Fibroblast of mammary gland (primary cell): ENCODE results near the gene MBP.

Experiments
- DNase-seq: peaks from one replicate; pipeline ENCODE4 v3.0.0-alpha.2; 2010; ENCODE audit warnings: low read depth
- H3K4me3 ChIP-seq: 2 replicates; pipeline ENCODE4 v1.5.1; 2011; ENCODE audit warnings: low read depth, mild to moderate bottlenecking, low read length, moderate library complexity; ENCODE audit not compliant: control insufficient read depth
- TF ChIP-seq, protein P1 (sequence below): conservative IDR thresholded peaks from 2 replicates; pipeline ENCODE4 v1.5.1; 2011; ENCODE audit warnings: low read depth, low read length, inconsistent platforms; ENCODE audit not compliant: control insufficient read depth, insufficient read depth

MBP gene

DNA sequence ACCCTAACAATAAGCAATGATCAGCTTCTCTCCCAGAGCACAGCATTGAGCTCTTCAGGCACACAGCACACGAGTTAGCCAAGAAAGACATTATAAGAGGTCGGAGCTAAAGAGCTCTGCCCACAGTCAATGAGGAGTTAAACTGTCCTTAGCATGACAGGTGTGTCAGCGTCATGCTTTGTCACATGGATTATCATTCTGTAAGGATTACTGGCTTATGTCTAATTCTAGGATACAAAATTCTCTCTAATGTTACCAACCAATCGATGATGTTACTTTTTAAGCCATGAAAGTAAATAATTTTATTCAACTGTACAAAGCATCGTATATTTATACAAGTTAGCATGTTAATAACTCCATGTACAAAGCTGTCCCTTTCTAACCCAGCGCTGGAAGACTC, 201.4 kb downstream of the MBP start:
- no peak for DNase-seq
- TF ChIP-seq, protein P1, sequence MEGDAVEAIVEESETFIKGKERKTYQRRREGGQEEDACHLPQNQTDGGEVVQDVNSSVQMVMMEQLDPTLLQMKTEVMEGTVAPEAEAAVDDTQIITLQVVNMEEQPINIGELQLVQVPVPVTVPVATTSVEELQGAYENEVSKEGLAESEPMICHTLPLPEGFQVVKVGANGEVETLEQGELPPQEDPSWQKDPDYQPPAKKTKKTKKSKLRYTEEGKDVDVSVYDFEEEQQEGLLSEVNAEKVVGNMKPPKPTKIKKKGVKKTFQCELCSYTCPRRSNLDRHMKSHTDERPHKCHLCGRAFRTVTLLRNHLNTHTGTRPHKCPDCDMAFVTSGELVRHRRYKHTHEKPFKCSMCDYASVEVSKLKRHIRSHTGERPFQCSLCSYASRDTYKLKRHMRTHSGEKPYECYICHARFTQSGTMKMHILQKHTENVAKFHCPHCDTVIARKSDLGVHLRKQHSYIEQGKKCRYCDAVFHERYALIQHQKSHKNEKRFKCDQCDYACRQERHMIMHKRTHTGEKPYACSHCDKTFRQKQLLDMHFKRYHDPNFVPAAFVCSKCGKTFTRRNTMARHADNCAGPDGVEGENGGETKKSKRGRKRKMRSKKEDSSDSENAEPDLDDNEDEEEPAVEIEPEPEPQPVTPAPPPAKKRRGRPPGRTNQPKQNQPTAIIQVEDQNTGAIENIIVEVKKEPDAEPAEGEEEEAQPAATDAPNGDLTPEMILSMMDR, result no peak
- no peak overlapping the region for H3K4me3 ChIP-seq
